Measurements from ENCODE around the gene SGSM1.
"Not testable (repeated sequence)": the region's sequence is repeated elsewhere in the genome, so short reads cannot be mapped to it uniquely, and the experiment has no call there.

SGSM1 gene

DNA sequence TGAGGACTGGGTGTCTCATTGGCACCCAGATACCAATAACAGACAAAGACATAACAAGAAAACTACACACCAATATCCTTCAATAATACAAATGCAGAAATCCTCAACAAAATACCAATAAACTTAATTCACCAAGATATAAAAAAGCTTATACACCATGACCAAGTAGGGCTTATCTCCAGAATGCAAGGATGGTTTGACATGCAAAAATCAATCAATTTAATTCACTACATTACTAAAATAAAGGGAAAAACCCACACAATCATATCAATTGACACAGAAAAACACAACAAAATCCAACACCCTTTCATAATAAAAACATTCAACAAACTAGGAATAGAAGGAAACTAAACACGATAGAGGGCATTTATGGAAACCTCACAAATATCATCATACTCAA is 99.9 kb downstream of the SGSM1 start:
- Histone ChIP-seq H3K4me1 (ENCODE audit: control insufficient read depth in 1 of 2, insufficient read depth in 2 of 2, low read length in 2 of 2) (no peaks in the 10 kb centered on the region), H3K9me3 (ENCODE audit: insufficient read depth, low read depth, low read length) (peaks cover 6% of the 10 kb centered on the region), H2BK12ac (ENCODE audit: low read length) (no peak overlapping the region), H2AFZ (ENCODE audit: insufficient read depth, low read length, poor library complexity) (no peak overlapping the region), H3K27me3 (ENCODE audit: insufficient read depth, low read length) (no peaks in the 10 kb centered on the region), H3K27ac (ENCODE audit: low read depth, low read length) (no peak overlapping the region), H3K23ac (ENCODE audit: low read length) (no peak overlapping the region), H4K91ac (ENCODE audit: low read depth, low read length) (no peak overlapping the region), H3K4me3 (ENCODE audit: low read depth, low read length) (no peak overlapping the region), H3K4ac (ENCODE audit: low read depth, low read length) (no peak overlapping the region), H2BK5ac (ENCODE audit: low read depth, low read length, poor library complexity) (no peak overlapping the region), H2BK120ac (ENCODE audit: insufficient read depth, low read length, poor library complexity) (no peak overlapping the region), H3K79me1 (ENCODE audit: low read length) (no peaks in the 10 kb centered on the region), H2AK5ac (ENCODE audit: low read length) (no peak overlapping the region), H4K8ac (ENCODE audit: low read depth, low read length) (no peak overlapping the region), H3K9ac (ENCODE audit: low read length) (no peak overlapping the region), H3K14ac (ENCODE audit: low read length) (no peak overlapping the region), H3K36me3 (ENCODE audit: control insufficient read depth in 1 of 2, insufficient read depth in 2 of 2, low read length in 2 of 2) (no peaks in the 10 kb centered on the region), H3K4me2 (ENCODE audit: low read length) (no peak overlapping the region), H3K18ac (ENCODE audit: low read length) (no peak overlapping the region), H4K12ac (ENCODE audit: low read depth, low read length) (no peak overlapping the region), H3K79me2 (ENCODE audit: control insufficient read depth, insufficient read depth, low read length, poor library complexity) (no peaks in the 10 kb centered on the region)
- DNase-seq, result no peak
- WGBS (ENCODE audit: extremely low coverage, insufficient coverage, insufficient read length), result no CpG with 5 or more reads among the region's 1 CpG

DNA sequence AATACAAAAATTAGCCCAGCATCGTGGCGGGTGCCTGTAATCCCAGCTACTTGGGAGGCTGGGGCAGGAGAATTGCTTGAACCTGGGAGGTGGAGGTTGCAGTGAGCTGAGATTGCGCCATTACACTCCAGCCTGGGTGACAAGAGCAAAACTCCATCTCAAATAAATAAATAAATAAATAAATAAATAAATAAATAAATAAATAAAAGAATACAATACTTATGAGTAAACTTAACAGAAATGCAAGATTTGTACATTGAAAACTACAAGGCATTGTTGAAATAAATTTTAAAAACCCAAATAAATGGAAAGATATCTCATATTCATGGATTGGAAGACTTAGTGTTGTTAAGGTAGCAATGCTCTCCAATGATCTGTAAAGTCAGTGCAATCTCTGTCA is 101.1 kb downstream of the SGSM1 start:
- H3K14ac ChIP-seq (ENCODE audit: low read length); H3K4me2 ChIP-seq (ENCODE audit: low read length); H3K27ac ChIP-seq (ENCODE audit: low read depth, low read length); H3K27me3 ChIP-seq (ENCODE audit: insufficient read depth, low read length); H3K79me1 ChIP-seq (ENCODE audit: low read length); H3K79me2 ChIP-seq (ENCODE audit: control insufficient read depth, insufficient read depth, low read length, poor library complexity); H3K4ac ChIP-seq (ENCODE audit: low read depth, low read length); H2AFZ ChIP-seq (ENCODE audit: insufficient read depth, low read length, poor library complexity); H4K91ac ChIP-seq (ENCODE audit: low read depth, low read length); H2AK5ac ChIP-seq (ENCODE audit: low read length); H4K8ac ChIP-seq (ENCODE audit: low read depth, low read length); H3K4me3 ChIP-seq (ENCODE audit: low read depth, low read length); H3K9ac ChIP-seq (ENCODE audit: low read length); H3K18ac ChIP-seq (ENCODE audit: low read length); H2BK5ac ChIP-seq (ENCODE audit: low read depth, low read length, poor library complexity); H2BK120ac ChIP-seq (ENCODE audit: insufficient read depth, low read length, poor library complexity); H2BK12ac ChIP-seq (ENCODE audit: low read length); H3K9me3 ChIP-seq (ENCODE audit: insufficient read depth, low read depth, low read length); DNase-seq; H3K23ac ChIP-seq (ENCODE audit: low read length); H3K4me1 ChIP-seq (ENCODE audit: control insufficient read depth in 1 of 2, insufficient read depth in 2 of 2, low read length in 2 of 2); H3K36me3 ChIP-seq (ENCODE audit: control insufficient read depth in 1 of 2, insufficient read depth in 2 of 2, low read length in 2 of 2); H4K12ac ChIP-seq (ENCODE audit: low read depth, low read length): not testable (repeated sequence)
- no CpG with 5 or more reads among the region's 3 CpGs for WGBS (ENCODE audit: extremely low coverage, insufficient coverage, insufficient read length)

DNA sequence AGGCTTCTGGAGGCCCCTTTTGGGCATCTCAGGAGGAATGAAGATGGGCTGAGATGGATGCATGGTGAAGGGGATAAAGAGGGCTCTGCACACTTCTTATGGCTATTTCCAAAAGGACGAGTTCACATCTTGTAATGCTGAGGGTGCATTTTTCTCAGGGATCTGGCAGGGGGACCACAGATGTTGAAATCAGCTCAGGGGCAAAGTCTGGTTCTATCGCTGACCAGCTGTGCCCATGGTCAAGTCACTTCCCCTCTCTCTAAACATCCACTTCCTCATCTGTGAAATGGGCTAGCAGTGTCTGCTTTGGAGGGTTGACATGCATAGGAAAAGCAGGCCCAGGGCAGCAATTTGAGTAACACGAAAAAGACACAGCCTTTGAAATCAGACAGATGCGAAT is 114.0 kb downstream of the SGSM1 start:
- no peaks in the 10 kb centered on the region for H3K79me1 ChIP-seq (ENCODE audit: low read length)
- no peak overlapping the region for H2BK5ac ChIP-seq (ENCODE audit: low read depth, low read length, poor library complexity)
- no peak overlapping the region for H3K18ac ChIP-seq (ENCODE audit: low read length)
- no peak overlapping the region for H3K4me2 ChIP-seq (ENCODE audit: low read length)
- H3K9ac ChIP-seq (ENCODE audit: low read length), result no peak overlapping the region
- no peak overlapping the region for H3K4me3 ChIP-seq (ENCODE audit: low read depth, low read length)
- no peak overlapping the region for H2AK5ac ChIP-seq (ENCODE audit: low read length)
- no peaks in the 10 kb centered on the region for H3K27me3 ChIP-seq (ENCODE audit: insufficient read depth, low read length)
- H4K91ac ChIP-seq (ENCODE audit: low read depth, low read length), result no peak overlapping the region
- no CpG with 5 or more reads among the region's 4 CpGs for WGBS (ENCODE audit: extremely low coverage, insufficient coverage, insufficient read length)
- H4K12ac ChIP-seq (ENCODE audit: low read depth, low read length), result no peak overlapping the region
- H3K4ac ChIP-seq (ENCODE audit: low read depth, low read length), result no peak overlapping the region
- DNase-seq, result no peak
- no peaks in the 10 kb centered on the region for H3K4me1 ChIP-seq (ENCODE audit: control insufficient read depth in 1 of 2, insufficient read depth in 2 of 2, low read length in 2 of 2)
- H3K14ac ChIP-seq (ENCODE audit: low read length), result no peak overlapping the region
- H2BK12ac ChIP-seq (ENCODE audit: low read length), result no peak overlapping the region
- H3K27ac ChIP-seq (ENCODE audit: low read depth, low read length), result no peak overlapping the region
- no peaks in the 10 kb centered on the region for H3K9me3 ChIP-seq (ENCODE audit: insufficient read depth, low read depth, low read length)
- H3K36me3 ChIP-seq (ENCODE audit: control insufficient read depth in 1 of 2, insufficient read depth in 2 of 2, low read length in 2 of 2), result no peaks in the 10 kb centered on the region
- no peak overlapping the region for H2AFZ ChIP-seq (ENCODE audit: insufficient read depth, low read length, poor library complexity)
- H3K79me2 ChIP-seq (ENCODE audit: control insufficient read depth, insufficient read depth, low read length, poor library complexity), result no peaks in the 10 kb centered on the region
- H2BK120ac ChIP-seq (ENCODE audit: insufficient read depth, low read length, poor library complexity), result no peak overlapping the region
- H3K23ac ChIP-seq (ENCODE audit: low read length), result no peak overlapping the region
- no peak overlapping the region for H4K8ac ChIP-seq (ENCODE audit: low read depth, low read length)

DNA sequence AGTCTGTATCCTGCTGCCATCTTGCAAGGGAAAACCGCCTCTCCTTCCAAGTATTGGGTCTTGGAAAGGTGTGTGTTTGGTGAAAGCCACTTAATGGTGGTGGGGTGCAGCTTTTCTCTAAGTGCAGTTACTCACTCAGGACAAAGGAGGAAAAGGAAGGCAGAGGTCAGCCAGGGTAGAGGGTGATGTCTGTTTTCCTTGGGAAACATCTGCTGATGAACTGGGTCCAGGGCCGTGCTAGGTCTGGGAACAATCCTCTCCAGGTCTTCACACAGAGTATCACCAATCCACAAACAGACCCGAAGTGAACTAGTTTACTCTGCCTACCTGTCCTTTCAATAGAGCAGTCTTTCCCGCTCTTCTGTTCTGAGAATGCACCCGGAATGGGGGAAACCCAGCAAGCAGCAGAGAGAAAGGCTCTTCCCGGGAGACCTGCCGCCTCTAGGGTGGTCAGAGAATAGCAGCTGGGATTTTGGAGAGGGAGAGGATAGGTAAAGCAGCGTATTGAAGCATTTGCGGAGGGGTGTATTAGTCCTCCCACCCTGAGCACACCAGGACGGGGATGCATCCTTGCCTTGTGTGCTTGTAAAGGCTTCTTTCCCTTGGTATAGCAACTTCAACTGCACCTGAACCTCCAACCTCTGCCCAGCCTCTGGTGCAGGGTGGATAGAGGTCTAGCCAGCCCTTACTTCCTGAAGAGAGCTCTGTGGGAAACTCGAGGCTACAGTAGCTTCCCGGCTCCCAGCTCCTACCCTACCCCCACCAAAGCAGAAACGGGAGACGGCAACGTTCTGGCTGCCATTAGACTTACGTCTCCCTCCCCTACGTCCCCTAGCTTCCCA is 119.8 kb downstream of the SGSM1 start:
- no peak overlapping the region for H2BK120ac ChIP-seq (ENCODE audit: insufficient read depth, low read length, poor library complexity)
- H3K36me3 ChIP-seq (ENCODE audit: control insufficient read depth in 1 of 2, insufficient read depth in 2 of 2, low read length in 2 of 2), result no peaks in the 10 kb centered on the region
- no peak overlapping the region for H3K9ac ChIP-seq (ENCODE audit: low read length)
- H4K8ac ChIP-seq (ENCODE audit: low read depth, low read length), result no peak overlapping the region
- H3K4me3 ChIP-seq (ENCODE audit: low read depth, low read length), result no peak overlapping the region
- H3K4me2 ChIP-seq (ENCODE audit: low read length), result no peak overlapping the region
- H2AK5ac ChIP-seq (ENCODE audit: low read length), result no peak overlapping the region
- no peak overlapping the region for H3K27ac ChIP-seq (ENCODE audit: low read depth, low read length)
- peaks cover 2% of the 10 kb centered on the region for H3K9me3 ChIP-seq (ENCODE audit: insufficient read depth, low read depth, low read length)
- H3K79me2 ChIP-seq (ENCODE audit: control insufficient read depth, insufficient read depth, low read length, poor library complexity), result no peaks in the 10 kb centered on the region
- H3K4me1 ChIP-seq (ENCODE audit: control insufficient read depth in 1 of 2, insufficient read depth in 2 of 2, low read length in 2 of 2), result peaks cover under 1 to 2% of the 10 kb centered on the region in 2 experiments
- no peak overlapping the region for H3K18ac ChIP-seq (ENCODE audit: low read length)
- H3K14ac ChIP-seq (ENCODE audit: low read length), result no peak overlapping the region
- H4K12ac ChIP-seq (ENCODE audit: low read depth, low read length), result no peak overlapping the region
- no peak for DNase-seq
- no peak overlapping the region for H2AFZ ChIP-seq (ENCODE audit: insufficient read depth, low read length, poor library complexity)
- H2BK5ac ChIP-seq (ENCODE audit: low read depth, low read length, poor library complexity), result no peak overlapping the region
- H3K79me1 ChIP-seq (ENCODE audit: low read length), result no peaks in the 10 kb centered on the region
- no peaks in the 10 kb centered on the region for H3K27me3 ChIP-seq (ENCODE audit: insufficient read depth, low read length)
- H4K91ac ChIP-seq (ENCODE audit: low read depth, low read length), result no peak overlapping the region
- no peak overlapping the region for H3K4ac ChIP-seq (ENCODE audit: low read depth, low read length)
- WGBS (ENCODE audit: extremely low coverage, insufficient coverage, insufficient read length), result no CpG with 5 or more reads among the region's 17 CpGs
- no peak overlapping the region for H3K23ac ChIP-seq (ENCODE audit: low read length)
- H2BK12ac ChIP-seq (ENCODE audit: low read length), result no peak overlapping the region

All from trophoblast cell (in vitro differentiated cells and primary cell).